Hematopoietic multipotent progenitor cell treated with erythropoietin and hydrocortisone succinate and interleukin-3 and kit ligand, for 4 days (in vitro differentiated cells): Measurements from ENCODE around the gene METTL21C.

ENCODE experiments used
- DNase-seq: peaks from one replicate; pipeline ENCODE4 v3.0.0-alpha.2; 2015

Gene METTL21C

DNA sequence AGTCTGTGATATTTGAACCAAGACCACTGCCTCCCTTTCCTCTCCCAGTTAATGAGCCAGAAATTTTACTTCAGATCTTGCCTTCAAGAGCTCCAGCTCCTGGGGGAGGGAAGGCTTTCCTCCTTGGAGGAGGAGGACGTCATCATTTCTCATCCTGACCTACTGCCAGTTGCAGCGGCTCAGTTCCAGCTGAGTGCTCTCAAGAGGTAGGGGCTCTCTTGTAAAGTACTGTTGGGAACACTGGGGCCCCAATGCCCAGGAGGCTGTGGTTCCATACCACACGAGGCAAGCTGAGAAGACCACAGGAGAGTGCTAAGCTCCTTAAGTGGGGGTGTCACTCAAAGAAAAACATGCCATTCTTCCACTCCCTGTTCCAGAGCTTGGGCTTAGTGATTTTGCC lies 36.2 kb downstream of the METTL21C start:
- DNase-seq = no peak

- peak; percentile 25 for DNase-seq
These were observed 37.2 kb downstream of the METTL21C start for GRCh38 chr13:102657630-102658029.

- DNase-seq = no peak
These were observed 40.1 kb downstream of the METTL21C start for GRCh38 chr13:102654756-102655155.

DNA sequence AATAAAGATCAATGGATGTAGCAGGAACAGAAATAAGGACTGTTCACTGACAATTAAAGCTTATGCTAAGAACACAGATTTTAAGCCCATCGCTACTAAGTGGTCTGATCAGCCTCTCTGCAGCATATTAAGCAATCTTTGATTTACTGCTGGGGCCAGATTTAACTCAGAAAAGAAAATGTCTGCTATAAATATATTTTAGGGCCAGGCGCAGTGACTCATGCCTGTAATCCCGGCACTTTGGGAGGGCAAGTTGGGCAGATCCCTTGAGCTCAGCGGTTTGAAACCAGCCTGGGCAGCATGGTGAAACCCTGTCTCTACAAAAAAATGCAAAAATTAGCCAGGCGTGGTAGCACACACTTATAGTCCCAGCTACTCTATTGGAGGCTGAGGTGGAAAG lies 43.0 kb downstream of the METTL21C start:
- DNase-seq = no peak

DNA sequence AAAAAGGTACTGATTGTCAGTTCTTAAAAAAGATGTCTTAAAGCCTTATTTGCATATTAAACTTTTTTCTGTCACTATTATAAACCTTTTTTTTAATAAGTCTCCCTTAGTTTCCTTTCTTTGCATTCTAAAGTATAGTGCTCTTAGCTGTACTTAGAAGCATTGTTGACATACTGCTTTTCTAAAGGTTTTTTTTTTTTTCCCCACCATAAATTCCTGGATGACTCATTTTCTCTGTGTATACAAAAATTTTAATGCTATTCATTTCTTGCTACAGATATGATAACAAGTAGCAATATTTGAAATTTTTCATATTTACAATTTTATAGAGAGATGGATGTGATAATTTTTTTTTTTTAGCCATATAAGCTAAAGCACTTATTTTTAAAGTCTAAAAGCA lies 43.5 kb downstream of the METTL21C start:
- DNase-seq = no peak

DNA sequence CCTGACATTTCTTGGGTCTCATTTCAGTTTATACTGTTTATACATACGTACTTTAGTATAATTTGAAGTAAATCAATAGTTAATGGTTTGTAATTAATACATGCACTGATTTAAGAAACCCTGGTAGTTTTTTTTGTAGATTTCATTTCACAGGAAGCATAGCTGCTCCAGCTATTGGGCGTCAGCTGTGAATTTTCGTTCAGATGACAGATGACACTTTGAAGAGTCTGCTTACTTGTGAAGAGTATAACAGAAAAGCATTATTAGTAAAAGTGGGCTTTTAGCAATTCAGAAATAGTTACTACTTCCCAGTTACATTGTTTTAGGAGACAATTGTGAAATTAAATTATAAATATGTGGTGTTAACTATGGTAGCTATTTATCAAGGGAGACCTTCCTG lies 44.4 kb downstream of the METTL21C start:
- no peak for DNase-seq

DNA sequence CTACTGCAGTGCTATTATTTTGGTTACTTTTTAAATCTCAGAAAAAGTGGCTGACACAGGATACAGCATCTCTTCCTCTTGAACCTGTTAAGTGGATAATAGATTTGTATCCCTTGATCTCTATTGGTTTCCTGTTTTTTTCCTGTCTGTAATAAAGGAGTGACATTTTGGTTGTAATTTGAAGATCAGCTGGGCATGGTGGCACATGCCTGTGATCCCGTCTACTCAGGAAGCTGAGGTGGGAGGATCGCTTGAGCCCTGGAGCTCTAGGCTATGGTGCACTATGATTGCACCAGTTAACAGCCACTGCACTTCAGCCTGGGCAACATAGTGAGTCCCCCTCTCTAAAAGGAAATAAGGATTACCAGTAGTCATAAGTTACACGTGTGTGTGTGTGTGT lies 46.8 kb downstream of the METTL21C start:
- no peak for DNase-seq

DNA sequence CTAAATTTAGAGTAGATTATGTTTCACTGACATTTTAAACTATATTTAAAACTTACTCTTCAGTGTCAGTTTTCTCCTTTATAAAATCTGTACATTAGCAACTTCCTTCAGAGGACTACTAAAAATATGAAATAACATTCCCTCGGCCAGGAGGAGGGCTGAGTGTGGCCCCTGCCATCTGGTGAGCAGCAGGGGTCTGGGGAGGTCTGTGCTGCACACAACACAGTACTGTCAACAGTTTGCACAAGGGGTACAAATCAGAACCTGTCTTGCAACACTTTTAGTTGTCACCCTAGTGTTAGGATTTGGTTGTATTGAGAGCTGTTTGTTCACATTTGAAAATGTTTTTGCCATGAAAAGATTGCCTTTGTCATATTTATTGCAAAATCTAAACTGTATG lies 49.1 kb downstream of the METTL21C start:
- DNase-seq = no peak

DNA sequence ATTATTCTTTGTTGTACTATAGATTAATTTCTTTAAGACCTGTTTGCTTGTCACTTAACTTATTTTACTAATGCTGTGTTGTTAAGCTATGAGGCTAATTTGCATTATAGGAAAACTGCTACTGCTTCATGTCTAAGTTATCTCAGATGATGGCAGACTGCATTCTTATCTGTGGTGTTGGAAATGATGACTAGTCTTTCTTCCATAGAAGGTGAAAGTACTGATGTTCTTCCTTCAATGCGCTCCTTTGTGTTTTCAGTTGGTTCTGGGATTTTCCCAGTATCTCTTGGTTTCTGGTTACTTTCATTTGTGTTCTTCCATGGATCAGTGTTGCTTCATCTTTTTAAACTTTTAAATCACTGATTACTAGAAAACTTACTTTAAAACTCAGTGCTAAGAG lies 51.2 kb downstream of the METTL21C start:
- DNase-seq = no peak

DNA sequence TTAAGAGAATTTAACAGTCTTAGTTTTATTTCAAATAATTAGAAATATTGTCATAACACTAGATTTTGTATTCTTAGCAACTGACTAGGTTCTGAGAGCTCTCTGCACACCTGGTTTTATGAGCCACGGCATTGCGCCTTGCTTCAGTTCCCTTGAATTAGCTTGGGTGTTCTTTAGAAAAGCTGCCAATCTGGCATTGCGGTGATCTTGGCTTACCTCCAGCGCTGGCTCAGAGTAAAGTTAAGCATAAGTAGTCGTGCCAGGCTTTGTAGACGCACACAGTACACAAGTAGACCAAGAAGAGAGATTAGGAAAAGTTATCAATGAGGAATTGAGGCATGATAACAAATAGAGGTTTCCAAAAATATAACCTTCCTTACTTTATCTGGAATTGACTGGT lies 52.4 kb downstream of the METTL21C start:
- no peak for DNase-seq

- no peak for DNase-seq
These were observed 52.8 kb downstream of the METTL21C start for GRCh38 chr13:102642029-102642428.

DNA sequence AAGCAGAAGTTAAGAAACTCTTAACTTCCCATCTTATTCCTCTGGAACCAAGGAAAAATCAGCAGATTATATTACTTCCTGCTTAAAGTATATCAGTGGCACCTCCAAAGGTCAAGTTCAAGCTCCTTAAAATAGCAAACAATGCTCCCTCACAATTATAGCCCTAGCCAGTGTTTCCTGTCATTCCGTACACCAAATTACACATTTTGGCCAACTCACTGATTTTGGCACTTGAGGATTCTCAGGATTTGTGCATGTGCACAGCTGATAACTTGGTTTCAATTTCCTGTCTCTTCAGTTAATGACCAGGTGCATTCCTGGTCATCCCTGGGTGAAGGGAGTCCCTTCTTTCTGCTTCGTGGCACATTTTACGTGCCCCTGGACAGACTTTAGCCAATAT lies 56.1 kb downstream of the METTL21C start:
- DNase-seq = no peak
